ENCODE results near the gene DDB1. TPM values are rescaled to one million over a fixed set of nuclear protein-coding genes. Genes with fewer than 3 reads are reported as not detected.
A peak's percentile ranks its signal among the peaks of the same experiment; 100 is the strongest.

Gene DDB1
- total RNA-seq, 2 donors from 2014 or later, result 244 to 251 TPM

DNA sequence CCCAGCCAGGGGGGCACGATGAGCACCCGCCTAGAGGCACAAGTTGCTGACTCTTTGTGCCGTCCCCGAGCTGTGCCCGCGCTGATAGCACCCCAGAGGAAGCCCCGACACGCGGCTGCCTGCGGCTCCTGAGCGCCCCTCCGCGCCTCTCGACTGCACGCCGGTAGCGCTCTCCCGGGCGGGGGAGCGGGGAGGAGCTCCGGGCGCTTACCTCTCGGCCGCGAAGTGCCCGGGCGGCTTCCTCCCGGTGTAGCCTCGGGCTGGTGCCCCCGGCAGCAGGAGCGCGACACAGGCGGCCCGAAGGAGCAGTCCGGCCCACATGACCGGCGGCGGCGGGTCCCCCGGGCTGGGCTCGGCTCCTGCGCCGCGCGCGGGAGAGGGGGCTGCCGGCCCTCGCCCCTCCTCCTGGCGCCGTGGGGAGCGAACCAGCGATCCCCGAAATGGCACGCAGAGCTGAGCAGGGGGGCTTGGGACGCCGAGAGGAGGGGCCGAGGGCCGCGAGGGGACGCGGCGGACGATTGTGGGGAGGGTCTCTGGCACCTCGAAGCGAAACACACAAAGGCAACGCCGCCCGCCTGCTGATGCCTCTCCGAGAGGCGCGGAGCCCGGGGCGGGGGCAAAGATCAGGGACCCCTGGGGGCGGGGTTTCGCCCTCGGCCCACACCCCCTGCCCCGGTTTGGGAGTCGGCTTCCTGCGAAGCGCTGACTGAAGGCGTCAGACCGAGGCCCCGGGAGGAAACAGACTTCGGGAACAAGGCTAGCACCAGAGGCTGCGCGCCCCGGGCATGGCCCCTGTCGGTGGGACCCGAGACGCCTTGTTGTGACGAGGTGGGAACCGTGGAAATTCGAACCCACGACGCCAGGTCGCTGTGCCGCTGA, 37.9 kb downstream of the DDB1 start, which contains the start of gene VWCE:
VWCE (minus strand) TSS at position 600 of the 879 bp plus-strand sequence; CDS start at position 321, 279 bp downstream.
- H3K4me3 Mint-ChIP-seq, result peak within 1 kb of the TSS; percentile 63
- no peaks in the 10 kb centered on the region for H3K9me3 Mint-ChIP-seq
- no peak within 1 kb of the TSS for H3K27ac Mint-ChIP-seq
- peaks cover 7% of the 10 kb centered on the region for H3K4me1 Mint-ChIP-seq
- H3K27ac ChIP-seq (ENCODE audit: low read depth, low read length), result peak within 1 kb of the TSS; percentile 44
- H3K36me3 ChIP-seq (ENCODE audit: control insufficient read depth, insufficient read depth, low read length), result peaks cover 27% of the 10 kb centered on the region
- peak within 1 kb of the TSS; percentile 47 for H3K9ac ChIP-seq (ENCODE audit: extremely low read depth, low read length, poor library complexity, severe bottlenecking)
- H3K27me3 Mint-ChIP-seq (ENCODE audit: insufficient read depth), result peaks cover 23% of the 10 kb centered on the region
- TF ChIP-seq CTCF (conservative IDR thresholded peaks at IDR 0.05), result peak; percentile 52
- H3K9me3 ChIP-seq (ENCODE audit: control insufficient read depth, low read length), result no peaks in the 10 kb centered on the region
- peak; percentile 91 for DNase-seq
- WGBS, 2 experiments (ENCODE audit: insufficient coverage in 1 of 2, insufficient read length in 1 of 2), result 2 to 5% methylated on average over 28 to 97 of the region's 97 CpGs
- peak within 1 kb of the TSS; percentile 83 for H3K4me3 ChIP-seq (ENCODE audit: low read length)
- peaks cover 15% of the 10 kb centered on the region for H3K27me3 ChIP-seq (ENCODE audit: control insufficient read depth, insufficient read depth, low read length, poor library complexity, severe bottlenecking)
- H3K4me1 ChIP-seq (ENCODE audit: control insufficient read depth, insufficient read depth, low read length), result no peaks in the 10 kb centered on the region
- H3K36me3 Mint-ChIP-seq (ENCODE audit: low read depth), result peaks cover 24% of the 10 kb centered on the region

- Mint-ChIP-seq H3K27ac (no peak overlapping the region), H3K36me3 (ENCODE audit: low read depth) (peaks cover 19% of the 10 kb centered on the region), H3K4me1 (peaks cover 7% of the 10 kb centered on the region), H3K27me3 (ENCODE audit: insufficient read depth) (peaks cover 23% of the 10 kb centered on the region), H3K4me3 (peak overlapping the region; percentile 63), H3K9me3 (no peaks in the 10 kb centered on the region)
- WGBS, 2 experiments (ENCODE audit: insufficient coverage in 1 of 2, insufficient read length in 1 of 2), result 2 to 6% methylated on average over 33 to 60 of the region's 60 CpGs
- Histone ChIP-seq H3K27me3 (ENCODE audit: control insufficient read depth, insufficient read depth, low read length, poor library complexity, severe bottlenecking) (peaks cover 15% of the 10 kb centered on the region), H3K4me1 (ENCODE audit: control insufficient read depth, insufficient read depth, low read length) (no peaks in the 10 kb centered on the region), H3K36me3 (ENCODE audit: control insufficient read depth, insufficient read depth, low read length) (peaks cover 19% of the 10 kb centered on the region), H3K9me3 (ENCODE audit: control insufficient read depth, low read length) (no peaks in the 10 kb centered on the region), H3K9ac (ENCODE audit: extremely low read depth, low read length, poor library complexity, severe bottlenecking) (peak overlapping the region; percentile 47), H3K4me3 (ENCODE audit: low read length) (peak overlapping the region; percentile 83), H3K27ac (ENCODE audit: low read depth, low read length) (no peak overlapping the region)
- DNase-seq, result peak; percentile 74
- TF ChIP-seq CTCF (conservative IDR thresholded peaks at IDR 0.05), result peak; percentile 41
Measured at GRCh38 chr11:61293867-61294716, 38.8 kb downstream of the DDB1 start.

DNA sequence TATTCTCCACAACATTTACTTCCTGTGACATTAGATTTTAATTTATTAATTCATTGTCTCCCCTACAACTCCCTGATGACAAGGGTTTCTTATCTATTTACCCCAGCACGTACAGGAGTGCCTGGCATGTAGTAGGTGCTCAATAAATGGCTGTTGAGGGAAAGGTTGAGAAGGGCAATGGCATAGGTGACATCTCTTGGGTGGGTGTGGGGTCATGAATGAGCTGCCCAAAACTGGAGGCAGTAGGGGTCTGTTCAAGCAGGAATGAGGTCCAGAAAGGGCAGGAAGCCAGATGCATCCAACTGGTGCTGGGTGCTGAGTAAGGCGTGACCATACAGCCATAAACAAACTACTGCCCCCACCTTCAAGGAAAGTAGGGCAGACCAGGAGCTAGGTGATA, 40.5 kb downstream of the DDB1 start:
- H3K4me3 Mint-ChIP-seq, result no peak overlapping the region
- Histone ChIP-seq H3K4me3 (ENCODE audit: low read length) (no peak overlapping the region), H3K36me3 (ENCODE audit: control insufficient read depth, insufficient read depth, low read length) (peaks cover 2% of the 10 kb centered on the region), H3K27me3 (ENCODE audit: control insufficient read depth, insufficient read depth, low read length, poor library complexity, severe bottlenecking) (peaks cover 15% of the 10 kb centered on the region), H3K9ac (ENCODE audit: extremely low read depth, low read length, poor library complexity, severe bottlenecking) (no peak overlapping the region), H3K27ac (ENCODE audit: low read depth, low read length) (no peak overlapping the region), H3K9me3 (ENCODE audit: control insufficient read depth, low read length) (no peaks in the 10 kb centered on the region), H3K4me1 (ENCODE audit: control insufficient read depth, insufficient read depth, low read length) (no peaks in the 10 kb centered on the region)
- H3K4me1 Mint-ChIP-seq, result peaks cover 7% of the 10 kb centered on the region
- H3K9me3 Mint-ChIP-seq, result no peaks in the 10 kb centered on the region
- TF ChIP-seq CTCF (conservative IDR thresholded peaks at IDR 0.05), result no peak
- no peak overlapping the region for H3K27ac Mint-ChIP-seq
- no peak for DNase-seq
- H3K36me3 Mint-ChIP-seq (ENCODE audit: low read depth), result peaks cover 10% of the 10 kb centered on the region
- WGBS, 2 experiments (ENCODE audit: insufficient coverage in 1 of 2, insufficient read length in 1 of 2), result 100% methylated on average over 2 of the region's 2 CpGs; no CpG with 5 or more reads in 1 of the 2 experiments
- peaks cover 23% of the 10 kb centered on the region for H3K27me3 Mint-ChIP-seq (ENCODE audit: insufficient read depth)
